ENCODE results near the gene KLHL30.
A peak's percentile ranks its signal among the peaks of the same experiment; 100 is the strongest.

Gene KLHL30

DNA sequence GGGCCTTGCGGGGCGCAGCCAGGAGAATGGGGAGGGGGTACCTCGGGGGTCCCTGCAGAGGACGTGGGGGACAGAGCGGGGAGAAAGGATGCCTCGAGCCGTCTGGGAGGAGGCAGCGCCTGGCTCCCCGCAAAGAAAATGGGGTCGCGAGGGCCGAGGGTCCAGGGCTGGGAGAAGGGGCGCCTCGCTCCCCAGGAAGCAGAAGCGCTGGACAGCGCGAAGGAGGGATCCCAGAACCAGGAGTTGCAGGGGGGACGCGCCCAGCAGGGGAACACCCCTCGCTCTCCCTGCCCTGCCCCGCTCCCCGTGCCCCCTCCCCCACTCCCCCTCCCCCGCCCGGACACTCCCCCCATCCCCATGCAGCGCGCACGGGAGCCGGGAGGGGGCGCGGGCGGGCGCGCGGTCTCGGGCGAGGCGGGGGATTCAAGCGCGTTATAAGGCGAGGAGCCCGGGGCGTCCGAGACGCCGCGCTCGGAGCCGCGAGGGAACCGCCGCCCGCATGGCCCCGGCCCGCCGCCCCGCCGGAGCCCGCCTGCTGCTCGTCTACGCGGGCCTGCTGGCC is 20.1 kb downstream of the KLHL30 start, which contains the start of gene ERFE:
Gene ERFE, plus strand, starts transcription at position 462 of the 562 bp plus-strand sequence. Its CDS starts 38 bp downstream, at position 500.
- no peak within 1 kb of the TSS for H3K27ac ChIP-seq (ENCODE audit: low read depth, low read length, poor library complexity, severe bottlenecking)
- no peaks in the 10 kb centered on the region for H3K9me3 ChIP-seq (ENCODE audit: low read length)
- H4K20me1 ChIP-seq (ENCODE audit: insufficient read depth, low read length) = no peaks in the 10 kb centered on the region
- no peaks in the 10 kb centered on the region for H3K9me2 ChIP-seq (ENCODE audit: low read depth, low read length)
- H3K4me3 ChIP-seq (ENCODE audit: low read depth, low read length, poor library complexity, severe bottlenecking) = peak within 1 kb of the TSS; percentile 58
- no peak within 1 kb of the TSS for H2AFZ ChIP-seq (ENCODE audit: low read length)
- H3K4me1 ChIP-seq (ENCODE audit: insufficient read depth, low read length, severe bottlenecking) = peaks cover 21% of the 10 kb centered on the region
- H3K36me3 ChIP-seq (ENCODE audit: insufficient read depth, low read length) = no peaks in the 10 kb centered on the region; the same call in 1 of the 2 replicates
- no peaks in the 10 kb centered on the region; the same call in 1 of the 2 replicates for H3K27me3 ChIP-seq (ENCODE audit: insufficient read depth, low read length)
- H3K9ac ChIP-seq (ENCODE audit: low read length) = peak within 1 kb of the TSS; percentile 51; the same call in 1 of the 2 replicates
- H3K4me2 ChIP-seq (ENCODE audit: low read length) = peak within 1 kb of the TSS; percentile 67
- H3F3A ChIP-seq (ENCODE audit: insufficient read depth, low read length) = no peaks in the 10 kb centered on the region
- no peak for TF ChIP-seq EZH2 (IDR thresholded peaks at IDR 0.05; ENCODE audit: borderline replicate concordance, low read length)
- TF ChIP-seq, protein P1, sequence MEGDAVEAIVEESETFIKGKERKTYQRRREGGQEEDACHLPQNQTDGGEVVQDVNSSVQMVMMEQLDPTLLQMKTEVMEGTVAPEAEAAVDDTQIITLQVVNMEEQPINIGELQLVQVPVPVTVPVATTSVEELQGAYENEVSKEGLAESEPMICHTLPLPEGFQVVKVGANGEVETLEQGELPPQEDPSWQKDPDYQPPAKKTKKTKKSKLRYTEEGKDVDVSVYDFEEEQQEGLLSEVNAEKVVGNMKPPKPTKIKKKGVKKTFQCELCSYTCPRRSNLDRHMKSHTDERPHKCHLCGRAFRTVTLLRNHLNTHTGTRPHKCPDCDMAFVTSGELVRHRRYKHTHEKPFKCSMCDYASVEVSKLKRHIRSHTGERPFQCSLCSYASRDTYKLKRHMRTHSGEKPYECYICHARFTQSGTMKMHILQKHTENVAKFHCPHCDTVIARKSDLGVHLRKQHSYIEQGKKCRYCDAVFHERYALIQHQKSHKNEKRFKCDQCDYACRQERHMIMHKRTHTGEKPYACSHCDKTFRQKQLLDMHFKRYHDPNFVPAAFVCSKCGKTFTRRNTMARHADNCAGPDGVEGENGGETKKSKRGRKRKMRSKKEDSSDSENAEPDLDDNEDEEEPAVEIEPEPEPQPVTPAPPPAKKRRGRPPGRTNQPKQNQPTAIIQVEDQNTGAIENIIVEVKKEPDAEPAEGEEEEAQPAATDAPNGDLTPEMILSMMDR (IDR thresholded peaks at IDR 0.05; ENCODE audit: low read length) = peak; percentile 10; the same call in 1 of the 2 replicates
- H3K79me2 ChIP-seq (ENCODE audit: insufficient read depth, low read length) = no peaks in the 10 kb centered on the region

DNA sequence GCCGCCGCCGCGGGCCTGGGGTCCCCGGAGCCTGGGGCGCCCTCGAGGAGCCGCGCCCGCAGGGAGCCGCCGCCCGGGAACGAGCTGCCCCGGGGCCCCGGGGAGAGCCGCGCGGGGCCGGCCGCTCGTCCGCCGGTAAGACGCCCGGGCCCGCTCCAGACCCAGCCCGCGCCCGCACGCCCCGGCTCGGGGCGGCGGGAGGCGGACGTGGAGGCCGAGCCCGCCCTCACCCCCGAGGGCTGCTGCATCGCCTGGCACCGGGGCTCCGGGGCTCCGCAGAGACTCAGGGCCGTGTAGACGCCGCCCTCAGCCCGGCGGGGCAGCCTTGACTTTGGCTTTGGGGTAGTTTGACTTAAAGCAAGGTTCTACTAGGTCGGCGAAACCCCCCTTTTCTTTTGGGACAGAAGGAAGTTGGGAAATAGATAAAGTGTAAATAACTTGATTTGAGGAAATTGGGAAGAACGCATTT is 20.6 kb downstream of the KLHL30 start:
- no peaks in the 10 kb centered on the region; the same call in 1 of the 2 replicates for H3K36me3 ChIP-seq (ENCODE audit: insufficient read depth, low read length)
- H3K4me3 ChIP-seq (ENCODE audit: low read depth, low read length, poor library complexity, severe bottlenecking) = peak overlapping the region; percentile 58
- no peaks in the 10 kb centered on the region for H3K79me2 ChIP-seq (ENCODE audit: insufficient read depth, low read length)
- no peaks in the 10 kb centered on the region for H3K9me3 ChIP-seq (ENCODE audit: low read length)
- H2AFZ ChIP-seq (ENCODE audit: low read length) = no peak overlapping the region
- H3K4me1 ChIP-seq (ENCODE audit: insufficient read depth, low read length, severe bottlenecking) = peaks cover 21% of the 10 kb centered on the region
- H3K9me2 ChIP-seq (ENCODE audit: low read depth, low read length) = no peaks in the 10 kb centered on the region
- H3K27me3 ChIP-seq (ENCODE audit: insufficient read depth, low read length) = no peaks in the 10 kb centered on the region; the same call in 1 of the 2 replicates
- no peaks in the 10 kb centered on the region for H4K20me1 ChIP-seq (ENCODE audit: insufficient read depth, low read length)
- H3F3A ChIP-seq (ENCODE audit: insufficient read depth, low read length) = no peaks in the 10 kb centered on the region
- H3K27ac ChIP-seq (ENCODE audit: low read depth, low read length, poor library complexity, severe bottlenecking) = no peak overlapping the region
- no peak for TF ChIP-seq EZH2 (IDR thresholded peaks at IDR 0.05; ENCODE audit: borderline replicate concordance, low read length)
- TF ChIP-seq, protein P1 (IDR thresholded peaks at IDR 0.05; ENCODE audit: low read length) = no peak
- H3K9ac ChIP-seq (ENCODE audit: low read length) = peak overlapping the region; percentile 51; the same call in 1 of the 2 replicates
- H3K4me2 ChIP-seq (ENCODE audit: low read length) = peak overlapping the region; percentile 67

DNA sequence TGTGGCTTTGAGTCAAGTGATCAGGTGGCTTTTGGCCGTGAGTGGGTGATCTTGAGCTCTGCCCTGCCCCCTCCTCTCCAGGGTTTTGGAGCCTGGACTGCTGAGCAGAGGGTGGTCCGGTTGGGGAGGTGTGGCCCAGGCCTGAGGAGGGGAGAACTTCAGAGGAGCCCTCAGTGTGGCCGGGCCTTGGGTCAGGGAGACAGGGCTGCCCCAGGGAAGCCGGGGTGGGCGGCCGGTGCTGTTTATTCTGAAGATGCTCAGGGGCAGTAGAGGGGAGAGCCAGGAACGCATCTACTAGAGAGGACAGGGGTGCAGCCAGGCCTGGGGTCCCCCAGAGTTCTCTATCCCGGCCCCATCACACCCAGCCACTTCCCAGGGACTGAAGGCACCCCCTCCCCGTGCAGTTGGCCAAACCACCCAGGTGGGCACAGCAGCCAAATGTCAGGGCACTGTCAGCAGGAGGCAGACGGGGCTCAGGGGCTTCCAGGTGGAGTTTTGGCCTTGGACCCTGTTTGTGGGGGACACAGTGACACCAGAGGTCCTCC is 21.3 kb downstream of the KLHL30 start:
- Histone ChIP-seq H3K27ac (ENCODE audit: low read depth, low read length, poor library complexity, severe bottlenecking) (no peak overlapping the region), H3K9ac (ENCODE audit: low read length) (no peak overlapping the region; the same call in 1 of the 2 replicates), H3K79me2 (ENCODE audit: insufficient read depth, low read length) (no peaks in the 10 kb centered on the region), H3F3A (ENCODE audit: insufficient read depth, low read length) (no peaks in the 10 kb centered on the region), H3K4me1 (ENCODE audit: insufficient read depth, low read length, severe bottlenecking) (peaks cover 21% of the 10 kb centered on the region), H3K4me2 (ENCODE audit: low read length) (peak overlapping the region; percentile 67), H4K20me1 (ENCODE audit: insufficient read depth, low read length) (no peaks in the 10 kb centered on the region), H3K27me3 (ENCODE audit: insufficient read depth, low read length) (no peaks in the 10 kb centered on the region), H3K4me3 (ENCODE audit: low read depth, low read length, poor library complexity, severe bottlenecking) (peak overlapping the region; percentile 58), H3K9me2 (ENCODE audit: low read depth, low read length) (no peaks in the 10 kb centered on the region), H3K36me3 (ENCODE audit: insufficient read depth, low read length) (no peaks in the 10 kb centered on the region; the same call in 1 of the 2 replicates), H3K9me3 (ENCODE audit: low read length) (no peaks in the 10 kb centered on the region), H2AFZ (ENCODE audit: low read length) (no peak overlapping the region)
- TF ChIP-seq, protein P1 (IDR thresholded peaks at IDR 0.05; ENCODE audit: low read length) = no peak
- no peak for TF ChIP-seq EZH2 (IDR thresholded peaks at IDR 0.05; ENCODE audit: borderline replicate concordance, low read length)

Measured in OCI-LY1 (cell line).